NCI-H2227 (cell line): ENCODE results near the gene TSC1.

Experiments used
- DNase-seq: peaks from one replicate; lab custom pipeline; 2025; ENCODE audit not compliant: unreplicated experiment; lab: John Stamatoyannopoulos, UW

TSC1 gene

DNA sequence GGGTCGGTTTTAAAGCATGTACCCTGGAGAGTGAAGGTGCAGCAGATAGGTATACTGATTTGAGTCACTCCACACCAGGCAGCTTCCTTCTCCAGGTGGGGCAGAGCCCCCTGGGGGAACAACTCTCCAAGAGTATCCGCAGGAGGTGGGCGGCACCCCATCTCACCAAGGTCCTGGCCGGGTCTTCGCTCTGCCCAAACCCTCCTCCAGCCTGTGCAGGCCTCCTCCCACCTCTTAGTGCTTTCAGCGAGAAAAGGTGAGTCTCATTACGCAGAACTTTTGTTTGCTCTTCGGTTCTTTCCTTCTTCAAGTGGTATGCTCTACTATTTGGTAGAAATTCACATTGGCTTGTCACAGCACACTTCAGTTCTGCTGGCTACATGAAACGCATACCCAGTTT is 52.0 kb downstream of the TSC1 start:
- no peak for DNase-seq

DNA sequence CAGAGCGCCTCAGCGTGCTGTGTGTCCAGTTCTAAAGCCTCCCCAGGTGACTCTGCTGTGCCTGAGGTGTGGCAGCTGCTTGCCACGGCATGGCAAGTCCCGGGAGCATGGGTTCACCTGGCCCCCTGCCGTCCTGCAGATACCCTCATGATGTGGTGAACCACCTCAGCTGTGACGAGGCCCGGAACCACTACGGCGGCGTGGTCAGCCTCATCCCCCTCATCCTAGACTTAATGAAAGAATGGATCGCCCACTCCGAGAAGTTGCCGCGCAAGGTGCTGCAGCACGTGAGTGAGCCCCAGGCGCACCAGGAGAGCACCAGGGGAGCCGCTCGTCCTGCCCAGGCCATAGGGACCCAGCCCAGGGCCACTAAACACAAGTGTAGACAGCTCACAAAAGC is 56.3 kb downstream of the TSC1 start:
- DNase-seq, result no peak

DNA sequence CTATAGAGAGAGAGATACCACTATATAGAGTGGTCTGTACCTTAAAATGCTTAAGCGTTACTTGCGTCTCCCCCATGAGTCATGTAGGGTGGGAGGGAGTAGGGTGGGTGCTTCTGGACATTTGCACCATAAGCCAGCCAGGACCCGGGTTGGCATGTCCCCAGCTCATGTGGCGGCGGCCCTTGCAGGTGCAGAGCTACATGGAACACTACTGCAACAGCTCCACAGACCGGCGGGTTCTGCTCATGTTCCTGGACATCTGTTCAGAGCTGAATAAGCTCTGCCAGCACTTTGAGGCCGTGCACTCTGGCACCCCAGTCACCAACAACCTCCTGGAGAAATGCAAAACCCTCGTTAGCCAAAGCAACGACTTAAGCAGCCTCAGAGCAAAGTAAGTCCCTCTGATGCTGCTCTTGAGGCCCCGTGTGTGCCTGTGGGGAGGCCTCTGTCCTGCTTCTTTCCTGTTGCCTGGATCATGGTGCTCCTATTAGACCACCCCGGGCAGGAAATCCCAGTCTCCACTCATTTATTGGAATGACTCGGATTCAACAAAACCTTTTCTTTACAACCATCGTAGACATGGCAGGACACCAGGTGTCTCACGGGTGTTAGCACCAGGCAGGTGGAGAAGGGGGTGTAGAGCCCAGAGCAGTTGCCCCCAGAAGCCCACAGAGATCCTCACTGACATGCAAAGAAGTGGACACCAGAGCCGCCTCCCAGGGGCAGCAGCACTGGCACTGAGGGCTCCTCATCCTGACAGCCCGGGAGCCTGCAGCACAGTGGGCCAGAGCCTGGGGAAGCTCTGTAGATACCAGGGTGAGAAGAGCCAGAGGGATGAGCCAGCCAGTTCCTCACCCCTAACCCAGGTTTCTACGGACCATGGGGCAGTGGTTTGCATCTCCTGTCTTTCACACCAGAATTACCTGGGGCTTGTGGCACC is 57.0 kb downstream of the TSC1 start:
- no peak for DNase-seq

- no peak for DNase-seq
These were observed 58.1 kb downstream of the TSC1 start for GRCh38 chr9:132886334-132886725.

- no peak for DNase-seq
These were observed 58.6 kb downstream of the TSC1 start for GRCh38 chr9:132885720-132886333.

- DNase-seq, result no peak
These were observed 60.8 kb downstream of the TSC1 start for GRCh38 chr9:132883349-132884294.

DNA sequence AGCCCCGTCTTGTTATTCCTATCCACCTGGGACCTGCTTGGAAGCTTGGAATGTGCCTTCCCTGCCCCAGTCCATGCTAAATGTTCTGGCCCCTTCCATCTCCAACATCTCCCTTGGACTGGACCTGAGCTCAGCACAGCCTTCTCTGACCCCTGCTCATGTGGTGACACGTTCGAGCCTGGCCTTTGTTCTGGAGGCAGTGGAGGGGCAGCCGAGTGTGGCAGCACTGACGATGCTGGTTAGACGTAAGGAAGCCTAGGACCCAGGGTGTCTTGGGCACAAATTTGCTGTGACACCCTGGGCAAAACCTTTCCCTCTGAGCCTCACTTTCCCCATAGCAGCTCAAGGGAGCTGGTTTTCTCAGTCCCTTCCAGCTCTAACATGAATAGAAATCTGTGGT is 61.8 kb downstream of the TSC1 start:
- DNase-seq, result no peak

DNA sequence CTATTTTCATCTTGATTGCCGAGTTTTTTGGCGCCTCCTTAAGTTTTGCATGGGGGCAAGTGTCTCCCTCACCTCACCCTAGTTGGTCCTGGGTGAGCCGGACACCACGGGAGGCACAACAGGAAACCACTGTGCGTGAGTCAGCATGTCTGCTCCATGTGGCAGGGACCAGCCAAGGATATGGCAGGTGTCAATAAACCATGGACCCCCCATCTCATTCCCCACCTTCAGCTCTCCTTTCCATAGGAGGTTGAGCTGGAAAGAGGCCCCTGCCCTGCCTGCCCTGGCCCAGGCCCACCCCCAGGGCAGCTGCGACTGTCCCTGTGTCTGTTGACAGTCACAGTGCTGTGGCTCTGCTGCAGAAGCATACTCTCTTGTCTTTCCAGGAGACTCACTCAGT is 62.6 kb downstream of the TSC1 start:
- no peak for DNase-seq

GRCh38 chr9:132880324-132880661 is 64.1 kb downstream of the TSC1 start:
- DNase-seq, result no peak

DNA sequence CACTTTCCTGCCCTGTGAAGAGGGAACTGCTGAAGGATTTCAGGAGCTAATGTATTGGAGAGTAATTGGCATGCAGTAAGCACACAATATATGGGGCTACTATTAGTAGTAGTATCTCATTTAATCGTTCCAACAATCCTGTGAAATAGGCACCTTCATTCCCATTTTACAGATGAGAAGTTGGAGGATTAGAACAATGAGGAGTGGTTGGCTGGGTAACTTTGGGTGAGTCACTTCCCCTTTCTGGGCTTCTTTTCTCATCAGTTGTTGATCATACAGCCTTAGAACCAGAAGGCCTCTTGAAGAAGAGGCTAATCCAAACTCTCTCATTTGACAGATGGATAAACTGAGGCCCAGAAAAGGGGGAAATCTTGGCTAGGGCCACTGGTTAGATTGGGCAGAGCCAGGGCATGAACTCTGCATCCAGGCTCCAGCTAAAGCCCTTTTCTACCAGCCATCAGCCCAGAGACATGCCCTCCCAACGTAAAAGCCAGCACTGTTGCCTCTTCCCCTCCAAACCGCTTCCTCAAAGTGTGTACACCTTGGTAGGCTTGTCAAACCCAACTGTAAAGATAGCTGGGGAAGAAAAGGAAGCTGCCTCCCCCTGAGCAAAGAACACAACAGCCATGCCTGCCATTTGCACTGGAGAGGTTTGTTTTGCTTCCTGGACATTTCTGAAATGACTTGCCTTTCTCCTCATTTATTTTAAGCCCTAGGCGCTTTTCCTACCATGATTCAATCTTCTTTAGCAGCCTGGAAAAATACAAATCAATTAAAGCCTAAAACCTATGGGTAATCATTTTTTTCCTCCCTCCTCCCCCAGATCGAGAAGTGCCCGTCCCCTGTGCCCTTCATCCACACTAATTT is 64.7 kb downstream of the TSC1 start:
- DNase-seq, result no peak

DNA sequence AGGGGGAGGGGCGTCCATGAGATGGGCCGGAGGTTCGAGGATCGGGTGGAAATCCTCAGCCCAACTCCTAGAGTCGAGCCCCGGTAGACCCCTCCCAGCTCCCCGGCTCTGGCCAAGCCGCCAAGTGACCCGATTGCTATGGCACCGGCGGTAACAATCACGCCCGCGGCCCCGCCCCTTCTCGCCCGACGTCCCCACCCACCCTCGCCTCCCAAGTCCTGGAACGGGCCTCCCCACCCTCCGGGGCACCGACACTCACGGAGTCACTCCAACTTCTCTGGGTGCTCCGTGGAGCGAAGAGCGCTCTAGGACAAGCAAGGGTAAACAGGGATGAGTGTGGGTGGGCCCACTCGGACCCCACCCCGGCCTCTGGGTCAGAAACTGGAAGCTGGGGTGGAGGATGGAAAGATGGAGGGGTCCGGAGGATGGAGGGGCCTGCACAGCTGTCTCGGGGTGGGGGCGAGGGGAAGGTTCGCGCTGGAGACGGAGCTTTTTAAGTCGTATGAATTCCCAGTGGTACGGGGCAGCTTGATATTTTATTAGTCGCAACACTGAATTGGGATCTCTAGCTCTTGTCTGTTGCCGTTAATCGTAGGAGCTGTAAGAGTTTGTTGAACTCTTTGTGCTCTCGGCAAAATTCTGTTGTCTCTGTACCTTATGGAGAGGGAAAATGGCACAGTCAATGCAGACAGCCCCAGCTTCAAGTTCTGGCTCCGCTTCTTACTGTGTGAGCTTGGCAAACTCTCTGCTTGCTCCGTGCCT is 65.5 kb downstream of the TSC1 start, which contains the start of gene SPACA9:
Gene SPACA9, plus strand, starts transcription at position 204 of the 762 bp plus-strand sequence. CDS start 5,050 bp downstream, outside the sequence.
- DNase-seq, result peak; percentile 70

DNA sequence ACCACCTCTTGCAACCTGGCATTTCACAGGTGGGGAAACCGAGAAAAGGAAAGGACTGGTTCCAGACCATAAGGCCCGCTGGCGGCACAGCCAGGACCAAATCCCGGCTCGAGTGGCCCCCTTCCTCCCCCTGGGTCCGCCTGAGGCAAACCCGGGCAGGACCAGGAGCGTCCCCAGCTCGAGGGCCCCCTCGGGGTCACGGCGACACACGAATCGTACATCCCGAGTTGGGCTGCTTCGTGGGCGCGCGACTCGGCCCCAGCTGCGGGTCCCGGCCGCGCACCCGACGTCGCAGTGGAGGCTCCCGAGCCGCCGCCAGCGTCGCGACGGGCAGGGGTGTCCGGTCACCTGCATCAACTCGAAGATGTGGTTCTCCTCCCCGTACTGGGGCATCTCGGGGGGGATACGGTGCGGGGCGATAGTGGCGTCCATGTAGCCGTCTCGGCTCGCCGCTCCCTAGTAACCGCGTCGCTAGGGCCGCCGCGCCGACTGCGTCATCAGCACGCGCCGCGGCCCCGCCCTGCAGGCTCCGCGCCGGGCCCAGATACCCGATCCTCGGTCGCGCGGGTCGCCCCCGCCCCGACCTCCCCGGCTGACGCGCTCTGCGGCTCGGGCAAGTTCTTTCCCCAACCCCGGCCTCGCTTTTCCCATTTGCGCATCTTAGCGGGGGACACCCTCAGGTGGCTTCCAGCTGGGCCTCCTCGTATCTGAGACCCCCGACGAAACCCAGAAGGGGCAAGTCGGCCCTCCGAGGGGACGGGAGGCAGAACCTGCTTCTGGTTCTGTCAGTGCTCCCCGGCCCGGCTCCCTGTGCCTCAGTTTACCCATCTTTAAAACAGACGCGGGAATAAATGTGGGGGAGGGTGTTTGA is 66.4 kb downstream of the TSC1 start, which contains the start of gene AK8:
Gene AK8, minus strand, starts transcription at position 461 of the 871 bp plus-strand sequence. Its CDS starts 29 bp downstream, at position 432.
- DNase-seq, result peak; percentile 84

DNA sequence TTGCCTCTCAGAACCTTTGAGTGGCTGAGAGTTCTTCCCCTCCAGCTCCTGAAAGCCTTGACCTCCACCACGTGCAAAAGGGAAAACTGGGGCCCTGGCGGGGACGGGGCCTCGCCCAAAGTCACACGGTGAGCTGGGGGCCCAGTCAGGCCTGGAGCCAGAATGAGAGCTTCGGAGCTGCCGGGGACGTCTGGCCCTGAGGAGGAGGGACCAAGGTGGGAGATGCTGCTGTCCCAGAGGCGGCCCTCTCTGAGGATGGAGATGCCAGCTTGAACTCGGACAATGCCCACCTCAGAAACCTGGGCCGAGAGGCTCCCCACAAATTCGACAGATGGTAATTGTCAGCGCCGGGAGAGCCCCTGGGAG is 67.0 kb downstream of the TSC1 start:
- DNase-seq, result no peak

GRCh38 chr9:132876849-132877248 is 67.6 kb downstream of the TSC1 start:
- no peak for DNase-seq

DNA sequence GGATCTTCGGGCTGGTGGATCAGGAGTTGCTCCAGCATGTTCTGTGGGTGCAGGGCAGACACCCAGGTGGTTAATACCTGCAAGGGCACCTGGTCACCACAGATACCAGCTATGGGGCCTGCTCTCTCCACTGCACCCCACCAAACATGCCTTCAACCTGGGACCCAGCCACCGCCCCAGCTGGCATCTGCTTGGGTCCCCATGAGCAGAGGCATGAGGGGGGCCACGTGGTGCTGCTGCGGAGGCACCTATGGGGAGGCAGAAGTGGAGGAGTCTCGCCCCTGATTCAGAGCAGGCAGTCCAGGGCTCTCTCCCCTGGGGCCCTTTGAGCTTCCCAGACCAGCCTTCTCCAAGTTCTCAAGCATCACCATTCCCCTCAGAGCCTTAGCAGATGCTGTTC is 69.3 kb downstream of the TSC1 start:
- no peak for DNase-seq

GRCh38 chr9:132873403-132873802 is 71.0 kb downstream of the TSC1 start:
- no peak for DNase-seq

- no peak for DNase-seq
These were observed 75.2 kb downstream of the TSC1 start for GRCh38 chr9:132869266-132869665.

GRCh38 chr9:132866898-132867297 is 77.5 kb downstream of the TSC1 start:
- no peak for DNase-seq

- no peak for DNase-seq
These were observed 79.7 kb downstream of the TSC1 start for GRCh38 chr9:132864691-132865090.
